CD4-positive, alpha-beta T cell (primary cell): Measurements from ENCODE around the gene CCNB1IP1. TPM values are rescaled to one million over a fixed set of nuclear protein-coding genes. Genes with fewer than 3 reads are reported as not detected.
A peak's percentile ranks its signal among the peaks of the same experiment; 100 is the strongest.
"Not testable (repeated sequence)": the region's sequence is repeated elsewhere in the genome, so short reads cannot be mapped to it uniquely, and the experiment has no call there.

Experiments used
- ATAC-seq: fragments of 200-7000 bp; cut with Tn5 transposase; one replicate; pipeline ENCODE4 v1.10.0; 2022; ENCODE audit warnings: mild to moderate bottlenecking; ENCODE audit not compliant: poor library complexity
- CTCF ChIA-PET: fragments of 350-600 bp; sonication (Branson Sonifier 250); formaldehyde crosslinking; loops from one replicate; lab custom pipeline; 2021; ENCODE audit warnings: antibody characterized with exemption, inconsistent platforms; lab: Charles Lee
- POLR2A ChIA-PET: fragments of 350-600 bp; sonication (Branson Sonifier 250); formaldehyde crosslinking; loops from one replicate; lab custom pipeline; 2021; ENCODE audit warnings: antibody characterized with exemption, inconsistent platforms; lab: Charles Lee
- DNase-seq, 14 experiments: peaks; one replicate each; pipeline ENCODE4 v3.0.0-alpha.2; 2013 to 2020; ENCODE audit warnings: mixed read lengths in 2 of 14
- H3K27ac ChIP-seq, 2 donors: one replicate each; pipeline versions ENCODE4 v1.5.1 to v1.7.0; 2013; ENCODE audit warnings: low read length in 2 of 2, low read depth in 1 of 2, mild to moderate bottlenecking in 1 of 2
- H3K27me3 ChIP-seq, 2 experiments: 1 replicate in 1 of 2; 2 replicates in 1 of 2; pipeline versions ENCODE4 v1.6.1 to v1.7.0; 2013; ENCODE audit warnings: low read length in 2 of 2, control low read depth in 1 of 2, mild to moderate bottlenecking in 1 of 2, moderate library complexity in 1 of 2; ENCODE audit not compliant: insufficient read depth in 2 of 2, control insufficient read depth in 1 of 2
- H3K36me3 ChIP-seq: one replicate; pipeline ENCODE4 v1.6.1; 2013; ENCODE audit warnings: low read length, control low read depth; ENCODE audit not compliant: insufficient read depth
- H3K4me1 ChIP-seq: one replicate; pipeline ENCODE4 v1.6.1; 2013; ENCODE audit warnings: low read length, control low read depth; ENCODE audit not compliant: insufficient read depth
- H3K4me3 ChIP-seq: one replicate; pipeline ENCODE4 v1.5.1; 2013; ENCODE audit warnings: mild to moderate bottlenecking, low read length, moderate library complexity
- H3K9me3 ChIP-seq, 2 experiments: 1 replicate in 1 of 2; 2 replicates in 1 of 2; pipeline versions ENCODE4 v1.6.1 to v1.7.0; 2013; ENCODE audit warnings: low read length in 2 of 2, mild to moderate bottlenecking in 2 of 2, control low read depth in 1 of 2, moderate library complexity in 1 of 2; ENCODE audit not compliant: control insufficient read depth in 1 of 2, insufficient read depth in 1 of 2
- H3K27ac Mint-ChIP-seq: one replicate; pipeline ENCODE4 v1.8.0; 2020; ENCODE audit warnings: mixed read lengths
- H3K27me3 Mint-ChIP-seq: one replicate; pipeline ENCODE4 v1.8.0; 2021; ENCODE audit warnings: mixed read lengths
- H3K36me3 Mint-ChIP-seq: one replicate; pipeline ENCODE4 v1.8.0; 2021; ENCODE audit warnings: low read depth, mixed read lengths
- H3K4me1 Mint-ChIP-seq: one replicate; pipeline ENCODE4 v1.8.0; 2021; ENCODE audit warnings: low read depth, mixed read lengths
- H3K4me3 Mint-ChIP-seq: one replicate; pipeline ENCODE4 v1.8.0; 2020; ENCODE audit warnings: mild to moderate bottlenecking, mixed read lengths
- H3K9me3 Mint-ChIP-seq: one replicate; pipeline ENCODE4 v1.8.0; 2020; ENCODE audit warnings: mixed read lengths
- intact Hi-C, 2 experiments: fragments of 100-400 bp; cut with DNase I in 1 of 2; cut with micrococcal nuclease in 1 of 2; formaldehyde crosslinking; loops; one replicate each; pipeline versions ENCODE4 v1.15.1 to v1.9.0; 2023 to 2025; cut with DNase I, micrococcal nuclease
- total RNA-seq, 174 experiments: library from RNA in 2 of 174; stranded (reverse) in 2 of 174; gene quantifications; one replicate each; pipeline ENCODE4 v1.2.3 and lab custom pipeline; 2021 to 2026
- TF ChIP-seq, protein P1 (sequence below): fragments of 200-600 bp; IDR thresholded peaks from one replicate; pipeline ENCODE4 v1.8.0; 2022; ENCODE audit warnings: antibody characterized with exemption, mild to moderate bottlenecking

Gene CCNB1IP1
- total RNA-seq, 2 experiments from 2014 or later, result 26.2 to 27.4 TPM

GRCh38 chr14:20341646-20342045 lies 8.6 kb upstream of the CCNB1IP1 start:
- TF ChIP-seq, protein P1, sequence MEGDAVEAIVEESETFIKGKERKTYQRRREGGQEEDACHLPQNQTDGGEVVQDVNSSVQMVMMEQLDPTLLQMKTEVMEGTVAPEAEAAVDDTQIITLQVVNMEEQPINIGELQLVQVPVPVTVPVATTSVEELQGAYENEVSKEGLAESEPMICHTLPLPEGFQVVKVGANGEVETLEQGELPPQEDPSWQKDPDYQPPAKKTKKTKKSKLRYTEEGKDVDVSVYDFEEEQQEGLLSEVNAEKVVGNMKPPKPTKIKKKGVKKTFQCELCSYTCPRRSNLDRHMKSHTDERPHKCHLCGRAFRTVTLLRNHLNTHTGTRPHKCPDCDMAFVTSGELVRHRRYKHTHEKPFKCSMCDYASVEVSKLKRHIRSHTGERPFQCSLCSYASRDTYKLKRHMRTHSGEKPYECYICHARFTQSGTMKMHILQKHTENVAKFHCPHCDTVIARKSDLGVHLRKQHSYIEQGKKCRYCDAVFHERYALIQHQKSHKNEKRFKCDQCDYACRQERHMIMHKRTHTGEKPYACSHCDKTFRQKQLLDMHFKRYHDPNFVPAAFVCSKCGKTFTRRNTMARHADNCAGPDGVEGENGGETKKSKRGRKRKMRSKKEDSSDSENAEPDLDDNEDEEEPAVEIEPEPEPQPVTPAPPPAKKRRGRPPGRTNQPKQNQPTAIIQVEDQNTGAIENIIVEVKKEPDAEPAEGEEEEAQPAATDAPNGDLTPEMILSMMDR, result no peak
- peak overlapping the region; percentile 99 for H3K4me3 Mint-ChIP-seq
- peak overlapping the region; percentile 97 for H3K27ac Mint-ChIP-seq
- Histone ChIP-seq H3K27me3 (no peaks in the 10 kb centered on the region), H3K36me3 (no peaks in the 10 kb centered on the region), H3K9me3 (peaks cover 0 to 4% of the 10 kb centered on the region in 2 experiments), H3K4me1 (no peaks in the 10 kb centered on the region), H3K27ac (no peak overlapping the region), H3K4me3 (no peak overlapping the region)
- peaks cover 23% of the 10 kb centered on the region for H3K36me3 Mint-ChIP-seq
- no peaks in the 10 kb centered on the region for H3K9me3 Mint-ChIP-seq
- ChIA-PET CTCF (interaction anchor here (0.9 to 4.0 kb wide), 5 partner anchors 9 to 272 kb away, joined by 3 to 34 read pairs (median 3); partner anchors contain the start of gene CCNB1IP1), POLR2A (interaction anchor here (0.7 to 4.0 kb wide), 9 partner anchors 9 to 341 kb away, joined by 3 to 85 read pairs (median 19); partner anchors contain the start of genes APEX1, CCNB1IP1, PIP4P1 and RNASE4)
- ATAC-seq, result no peak
- H3K27me3 Mint-ChIP-seq, result no peaks in the 10 kb centered on the region
- intact Hi-C loops, result loop anchor here (2.0 to 5.0 kb wide), 6 partner anchors 15 to 341 kb away; partner anchors contain the start of genes PNP (in 1 of the 2), RNASE4 (in 1 of the 2) and TEP1 (in 1 of the 2)
- DNase-seq, result no peak
- H3K4me1 Mint-ChIP-seq, result peaks cover 11% of the 10 kb centered on the region

DNA sequence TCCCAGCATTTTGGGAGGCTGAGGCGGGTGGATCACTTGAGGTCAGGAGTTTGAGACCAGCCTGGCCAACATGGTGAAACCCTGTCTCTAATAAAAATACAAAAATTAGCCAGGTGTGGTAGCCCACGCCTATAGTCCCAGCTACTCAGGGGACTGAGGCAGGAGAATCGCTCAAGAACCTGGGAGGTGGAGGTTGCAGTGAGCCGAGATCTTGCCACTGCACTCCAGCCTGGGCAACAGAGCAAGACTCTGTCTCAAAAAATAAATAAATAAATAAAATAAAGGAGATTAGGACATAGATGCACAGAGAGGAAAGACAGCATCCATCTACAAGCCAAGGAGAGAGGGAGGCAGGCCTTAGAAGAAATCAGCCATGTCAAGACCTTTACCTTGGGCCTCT lies 8.0 kb upstream of the CCNB1IP1 start:
- Mint-ChIP-seq H3K36me3 (peaks cover 19% of the 10 kb centered on the region), H3K27ac (peak overlapping the region; percentile 49), H3K4me3 (peak overlapping the region; percentile 81), H3K4me1 (peaks cover 11% of the 10 kb centered on the region)
- not testable (repeated sequence) for ATAC-seq, H3K27ac ChIP-seq, H3K9me3 ChIP-seq, H3K27me3 ChIP-seq, H3K4me1 ChIP-seq, H3K27me3 Mint-ChIP-seq, H3K4me3 ChIP-seq, H3K36me3 ChIP-seq, H3K9me3 Mint-ChIP-seq
- intact Hi-C loops, result loop anchor here (5.0 kb wide), 4 partner anchors 71 to 341 kb away; partner anchors contain the start of genes PNP (in 1 of the 2), RNASE4 (in 1 of the 2) and TEP1 (in 1 of the 2)
- ChIA-PET POLR2A (interaction anchor here (0.7 to 4.0 kb wide), 6 partner anchors 8 to 342 kb away, joined by 3 to 85 read pairs (median 26); partner anchors contain the start of genes APEX1, CCNB1IP1, PIP4P1 and RNASE4), CTCF (interaction anchor here (1.0 to 4.0 kb wide), 4 partner anchors 8 to 269 kb away, joined by 3 to 34 read pairs (median 7); partner anchors contain the start of gene CCNB1IP1)
- peak in 1 of 14 experiments; percentile 31 for DNase-seq

- Histone ChIP-seq H3K27ac (no peak overlapping the region), H3K9me3 (no peaks in the 10 kb centered on the region), H3K4me3 (no peak overlapping the region), H3K27me3 (no peaks in the 10 kb centered on the region), H3K4me1 (peaks cover 12% of the 10 kb centered on the region), H3K36me3 (no peaks in the 10 kb centered on the region)
- intact Hi-C loops, result loop anchor here in 1 of 2 experiments (5.0 to 10.0 kb wide), 2 partner anchors 123 to 521 kb away; partner anchors contain the start of gene APEX1
- Mint-ChIP-seq H3K9me3 (no peaks in the 10 kb centered on the region), H3K27me3 (no peaks in the 10 kb centered on the region), H3K4me1 (peaks cover 28% of the 10 kb centered on the region), H3K27ac (no peak overlapping the region), H3K4me3 (no peak overlapping the region), H3K36me3 (peaks cover 5% of the 10 kb centered on the region)
- TF ChIP-seq, protein P1, result no peak
- no peak for DNase-seq
- ATAC-seq, result no peak
- POLR2A ChIA-PET, result interaction anchor here (0.9 to 2.6 kb wide), 3 partner anchors 9 to 348 kb away, joined by 3 to 38 read pairs (median 17); partner anchors contain the start of gene PARP2
- CTCF ChIA-PET, result interaction anchor here (2.3 kb wide), 1 partner anchor 8 kb away, joined by 11 read pairs; the partner anchor contains the start of gene PARP2
Measured at GRCh38 chr14:20334017-20334416, 938 bp upstream of the CCNB1IP1 start.
